M059J (cell line): ENCODE measurements around the gene PPBP. TPM values are rescaled to one million over a fixed set of nuclear protein-coding genes. Genes with fewer than 3 reads are reported as not detected.
"Not testable (repeated sequence)": the region's sequence is repeated elsewhere in the genome, so short reads cannot be mapped to it uniquely, and the experiment has no call there.

Experiments used
- DNase-seq: peaks from one replicate; pipeline ENCODE4 v3.0.0-alpha.2; 2012; ENCODE audit warnings: low read depth
- total RNA-seq: library from RNA; depleted of rRNA; stranded (reverse); fragments of >200 nt; shearing (Covaris generic); gene quantifications from 2 replicates; pipeline ENCODE4 v1.2.3, GENCODE V29; 2014

PPBP gene
- total RNA-seq, 1 experiment from 2014 or later: not detected

DNA sequence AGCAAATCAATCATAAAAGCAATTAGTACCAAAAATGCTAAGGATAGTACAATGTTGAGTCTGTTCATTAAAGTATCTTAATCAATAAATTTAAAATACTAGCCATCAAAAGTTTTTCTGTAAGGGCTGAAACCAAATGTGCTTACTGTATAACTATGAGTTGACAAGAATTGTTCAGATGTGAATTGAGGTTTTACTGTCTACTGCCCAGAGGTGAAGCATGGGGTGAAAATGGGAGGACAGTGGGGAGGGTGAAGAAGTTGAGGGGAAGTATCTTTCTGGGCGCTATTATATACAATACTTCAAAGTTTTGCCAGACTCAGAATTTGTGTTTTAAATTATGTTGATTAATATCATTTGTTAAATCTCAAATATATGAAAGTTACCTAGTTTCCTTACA, 4.1 kb upstream of the PPBP start:
- no peak for DNase-seq

DNA sequence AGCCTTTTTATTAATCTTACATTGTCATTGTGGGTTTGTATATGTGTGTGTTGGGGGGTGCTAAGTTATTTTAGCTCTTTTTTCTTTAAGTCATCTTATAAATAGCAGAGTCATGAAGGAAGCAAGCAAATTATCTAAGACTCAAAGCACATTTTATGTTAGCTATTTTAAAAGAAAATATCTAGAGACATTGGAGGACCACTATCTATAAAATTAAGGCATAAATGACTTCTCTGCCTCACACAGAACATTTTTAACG, 3.7 kb upstream of the PPBP start:
- no peak for DNase-seq

DNA sequence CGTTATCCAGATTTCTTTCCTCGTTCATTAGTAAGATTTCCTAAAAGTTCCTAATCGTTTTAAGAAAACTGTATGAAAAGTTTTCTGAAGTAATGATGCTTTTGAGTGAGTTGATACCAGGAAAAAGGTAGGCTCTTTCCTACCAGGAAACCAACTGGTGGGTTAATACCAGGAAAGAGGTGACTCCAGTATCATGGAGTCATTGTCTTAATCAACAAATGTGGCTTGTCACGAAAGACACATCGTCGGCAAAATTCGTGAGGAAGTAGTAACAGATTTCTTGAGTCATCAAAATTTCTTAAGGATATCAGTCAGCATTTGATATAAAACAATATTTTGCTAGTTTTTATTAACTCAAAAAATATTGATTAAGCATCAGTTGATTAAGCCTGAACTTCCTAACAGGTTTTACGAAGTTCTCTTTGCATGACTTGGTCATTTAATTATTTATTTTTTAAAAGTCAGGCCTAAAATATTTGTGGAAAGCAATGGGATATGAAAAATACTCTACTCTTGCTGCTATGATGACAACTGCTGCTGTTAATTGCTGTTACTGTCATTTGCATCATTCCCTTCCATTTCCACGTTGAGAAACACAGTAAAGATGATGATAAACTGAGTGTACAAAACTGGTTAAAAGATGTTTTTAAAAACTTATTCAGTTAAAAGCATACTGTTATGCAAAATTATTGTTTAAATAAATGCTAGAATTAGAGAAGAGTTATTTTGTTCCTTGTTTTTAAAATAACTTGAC, 3.2 kb upstream of the PPBP start:
- no peak for DNase-seq

DNA sequence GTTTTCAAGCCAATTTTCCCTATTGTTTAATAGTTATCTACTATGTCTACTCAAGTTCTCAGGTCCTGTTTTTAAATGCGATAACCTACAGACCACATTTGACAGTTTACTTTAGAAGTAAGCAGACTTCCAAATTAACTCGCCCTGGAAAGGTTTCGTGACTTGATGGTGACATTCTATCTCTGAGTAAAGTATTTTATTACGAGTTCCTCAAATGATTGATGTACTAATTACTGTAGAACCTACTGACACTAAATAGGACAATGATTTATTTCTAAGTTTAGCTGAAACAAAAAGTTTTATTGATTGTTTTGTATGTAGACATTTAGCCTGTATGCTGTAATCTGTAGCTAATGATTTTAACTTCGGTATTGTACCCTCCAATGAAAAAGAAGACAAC, 1.9 kb upstream of the PPBP start:
- no peak for DNase-seq

DNA sequence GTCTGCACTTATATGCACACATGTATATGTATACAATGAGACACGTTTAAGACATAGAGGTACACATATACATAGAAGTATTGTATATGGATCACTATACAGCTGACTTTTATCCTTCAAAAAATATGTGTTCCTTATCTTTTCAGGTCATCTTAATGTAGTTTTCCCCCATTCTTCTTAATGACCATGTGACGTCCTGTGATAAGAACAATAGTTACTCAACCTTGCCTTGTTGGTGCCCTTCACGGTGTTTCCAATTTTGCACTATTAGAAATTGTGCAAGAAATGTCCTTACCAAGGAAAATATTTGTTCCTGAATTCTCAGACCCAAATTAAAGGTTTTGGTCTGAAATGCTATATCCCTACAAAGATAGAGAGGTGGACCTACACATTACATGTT, 1.0 kb upstream of the PPBP start:
- DNase-seq: no peak

DNA sequence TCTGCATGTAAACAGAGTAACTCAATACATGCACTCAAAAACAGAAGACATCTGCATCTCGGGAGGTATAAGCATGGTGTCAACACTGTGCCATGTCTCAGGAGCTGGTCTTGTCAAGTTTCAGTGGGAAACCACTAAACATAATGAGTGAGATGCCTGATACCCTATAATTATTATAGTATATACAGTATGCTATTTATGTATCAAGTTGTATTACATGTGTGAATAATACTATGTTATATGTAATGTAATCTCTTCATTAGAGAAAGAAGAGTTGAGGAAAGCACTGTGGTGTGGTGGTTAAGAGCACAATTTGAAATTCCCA, 2.5 kb downstream of the PPBP start:
- no peak for DNase-seq

DNA sequence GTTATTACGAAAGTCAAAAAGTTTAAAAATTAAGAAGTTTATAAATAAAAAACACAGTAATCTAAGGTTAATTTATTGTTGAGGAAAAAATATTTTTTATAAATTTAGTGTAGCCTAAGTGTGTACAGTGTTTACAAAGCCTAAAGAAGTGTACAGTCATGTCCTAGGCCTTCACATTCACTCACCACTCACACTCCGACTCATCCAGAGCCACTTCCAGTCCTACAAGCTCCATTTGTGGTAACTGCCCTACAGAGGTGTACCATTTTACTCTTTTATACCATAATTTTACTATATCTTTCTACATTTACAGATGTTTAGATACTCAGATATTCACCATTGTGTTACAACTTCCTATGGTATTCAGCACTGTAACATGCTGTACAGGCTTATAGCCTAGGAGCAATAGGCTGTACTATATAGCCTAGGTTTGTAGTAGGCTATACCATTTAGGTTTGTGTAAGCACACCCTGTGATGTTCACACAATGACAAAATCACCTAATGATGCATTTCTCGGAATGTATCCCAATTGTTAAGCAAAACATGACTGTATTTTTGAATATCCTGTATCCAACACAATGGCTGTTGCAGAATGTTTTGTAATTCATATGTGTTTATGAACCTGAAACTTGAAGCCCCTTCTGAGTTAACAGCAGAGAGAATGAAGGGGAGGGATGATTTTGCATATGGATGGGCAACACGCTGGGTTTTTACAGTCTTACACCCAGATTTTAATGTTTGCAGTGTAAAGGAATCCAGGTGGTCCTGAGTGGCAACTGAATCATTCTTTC, 3.1 kb downstream of the PPBP start:
- DNase-seq: peak; percentile 3

DNA sequence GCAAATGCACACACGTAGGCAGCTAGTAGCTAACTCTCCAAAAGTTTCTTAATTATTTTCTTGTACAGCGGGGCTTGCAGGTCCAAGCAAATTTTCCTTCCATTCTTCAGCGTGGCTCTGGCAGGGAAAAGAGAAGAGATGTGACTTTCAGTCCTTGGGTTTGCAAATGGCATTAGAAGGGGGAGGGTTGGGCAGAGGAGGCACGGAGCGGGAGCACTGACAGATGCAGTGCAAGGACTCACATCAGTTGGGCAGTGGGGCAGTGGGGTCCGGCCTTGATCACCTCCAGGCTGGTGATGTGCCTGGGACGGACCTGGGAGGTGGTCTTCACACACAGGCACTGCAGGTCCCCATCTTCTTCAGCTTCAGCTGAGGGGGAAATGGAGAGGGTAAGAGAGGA, 6.8 kb downstream of the PPBP start:
- DNase-seq: not testable (repeated sequence)

DNA sequence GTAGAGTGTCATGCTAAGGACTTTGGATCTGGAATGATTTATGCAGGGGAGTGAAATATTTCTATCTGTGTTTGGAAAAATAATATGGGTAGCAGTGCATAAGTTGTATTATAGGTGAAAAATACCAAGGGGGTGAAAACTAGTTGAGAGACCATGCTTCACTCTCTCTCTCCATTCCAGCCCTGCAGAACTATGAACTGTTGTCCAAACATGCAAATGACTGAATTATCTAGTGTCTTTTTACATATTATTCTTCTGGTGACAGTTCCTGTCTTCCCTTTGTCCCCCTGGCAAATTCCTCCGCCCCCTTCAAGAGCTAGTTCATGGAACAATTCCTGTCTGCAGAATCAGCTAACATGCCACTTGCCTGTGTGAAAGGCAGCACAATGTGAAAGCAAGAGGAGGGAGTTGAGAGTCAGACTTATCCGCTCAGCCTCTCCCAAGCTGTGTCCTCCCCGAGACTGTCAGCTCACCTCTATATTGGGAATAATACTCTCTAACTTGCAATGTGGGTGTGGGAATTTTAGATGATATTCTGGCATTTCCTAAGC, 8.5 kb downstream of the PPBP start:
- no peak for DNase-seq

DNA sequence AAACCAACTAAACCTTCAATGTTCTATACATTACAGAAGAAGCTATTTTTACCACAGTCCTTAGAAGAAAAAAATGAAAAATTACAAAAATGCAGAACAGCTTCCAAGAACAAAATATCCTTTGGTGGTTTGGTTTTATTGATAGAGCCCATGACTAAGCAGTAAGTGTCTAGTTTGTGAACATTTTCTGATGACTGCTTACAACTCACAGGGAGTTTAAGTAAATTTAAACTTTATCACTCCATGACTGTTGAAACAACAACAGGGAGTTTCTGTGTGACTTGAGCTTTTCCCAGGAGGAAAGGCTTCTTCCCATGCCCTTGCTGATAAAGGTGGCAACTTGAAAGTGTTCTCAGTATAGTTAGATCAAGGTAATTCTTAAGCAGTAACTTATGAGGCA, 9.1 kb downstream of the PPBP start:
- DNase-seq: peak; percentile 39

DNA sequence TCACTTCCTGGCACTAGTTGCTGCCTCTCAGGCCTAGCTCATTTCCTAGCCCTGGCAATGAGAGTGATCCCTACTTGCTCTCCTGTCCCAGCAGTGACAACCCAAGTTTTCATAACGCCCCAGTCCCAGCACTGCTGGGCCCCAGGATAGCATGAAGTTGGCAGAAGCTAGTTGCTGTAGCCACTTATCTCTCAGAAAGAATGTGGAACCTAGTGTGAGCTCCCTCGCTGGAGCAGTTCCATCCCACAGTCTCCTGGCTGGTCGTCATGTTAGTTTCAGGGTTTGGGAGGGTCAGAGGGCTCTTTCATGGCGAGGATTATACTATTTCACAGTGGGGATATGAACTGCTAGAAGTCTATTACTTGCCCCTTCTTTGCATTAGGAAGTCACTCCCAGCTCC, 11.3 kb downstream of the PPBP start:
- DNase-seq: peak; percentile 4

DNA sequence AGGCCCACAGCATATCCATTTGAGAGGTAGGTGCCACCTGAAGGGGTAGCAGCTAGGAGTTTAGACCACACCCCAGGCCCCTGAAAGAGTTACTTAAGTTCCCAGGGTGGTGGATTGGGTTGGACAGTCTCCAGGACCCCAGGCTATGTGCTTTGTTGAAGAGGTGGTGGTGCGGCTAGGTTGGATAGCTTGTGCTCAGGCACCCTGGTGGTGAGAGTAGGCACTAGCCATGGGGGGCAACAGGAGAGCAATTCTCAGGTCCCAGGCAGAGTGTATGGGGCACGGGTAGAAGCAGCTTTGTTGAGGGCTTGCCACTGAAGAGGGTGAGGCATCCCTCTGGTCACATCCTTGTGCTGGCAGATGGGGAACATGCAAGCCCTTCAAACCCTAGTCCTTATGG, 11.8 kb downstream of the PPBP start:
- no peak for DNase-seq

DNA sequence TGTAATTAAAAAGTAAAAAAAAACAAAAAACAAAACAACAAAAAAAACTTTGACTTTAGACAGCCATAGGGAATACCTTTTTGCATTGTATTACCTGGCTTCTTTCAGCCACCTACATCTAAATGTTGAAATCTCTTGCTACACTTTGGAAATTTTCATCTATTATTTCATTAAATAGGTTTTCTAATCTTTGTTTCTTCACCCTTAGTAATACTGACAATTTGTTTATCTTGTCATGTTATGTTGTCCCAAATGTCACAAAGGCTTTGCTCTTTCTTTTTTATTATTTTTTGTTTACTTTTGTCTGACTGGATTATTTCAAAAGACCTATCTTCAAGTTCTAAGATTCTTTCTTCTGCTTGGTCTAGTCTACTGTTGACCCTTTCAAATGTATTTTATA, 13.6 kb downstream of the PPBP start:
- DNase-seq: no peak

DNA sequence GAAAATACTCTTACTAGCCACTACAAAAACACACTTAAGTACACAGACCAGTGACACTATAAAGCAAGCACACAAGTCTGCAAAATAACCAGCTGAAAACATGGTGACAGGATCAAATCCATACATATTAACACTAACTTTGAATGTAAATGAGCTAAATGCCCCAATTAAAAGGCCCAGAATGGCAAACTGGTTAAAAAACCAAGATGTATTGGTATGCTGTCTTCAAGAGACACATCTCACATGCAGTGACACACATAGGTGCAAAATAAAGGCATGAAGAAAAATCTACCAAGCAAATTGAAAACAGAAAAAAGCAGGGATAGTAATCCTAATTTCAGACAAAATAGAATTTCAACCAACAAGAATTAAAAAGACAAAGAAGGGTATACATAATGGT, 17.0 kb downstream of the PPBP start:
- no peak for DNase-seq

DNA sequence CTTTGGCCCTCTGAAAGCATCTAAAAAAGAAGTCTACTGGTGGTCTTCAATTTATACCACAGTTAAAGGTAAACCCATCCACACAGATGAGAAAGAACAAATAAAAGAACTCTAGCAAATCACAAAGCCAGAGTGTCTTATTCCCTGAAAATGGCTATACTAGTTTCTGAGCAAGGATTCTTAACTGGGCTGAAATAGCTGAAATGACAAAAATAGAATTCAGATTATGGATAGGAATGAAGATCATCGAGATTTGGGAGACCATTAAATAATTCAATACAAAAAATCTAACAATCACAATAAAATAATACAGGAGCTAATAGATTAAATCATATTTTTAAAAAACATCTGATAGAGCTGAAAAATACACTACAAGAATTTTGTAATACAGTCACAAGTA, 18.0 kb downstream of the PPBP start:
- no peak for DNase-seq

DNA sequence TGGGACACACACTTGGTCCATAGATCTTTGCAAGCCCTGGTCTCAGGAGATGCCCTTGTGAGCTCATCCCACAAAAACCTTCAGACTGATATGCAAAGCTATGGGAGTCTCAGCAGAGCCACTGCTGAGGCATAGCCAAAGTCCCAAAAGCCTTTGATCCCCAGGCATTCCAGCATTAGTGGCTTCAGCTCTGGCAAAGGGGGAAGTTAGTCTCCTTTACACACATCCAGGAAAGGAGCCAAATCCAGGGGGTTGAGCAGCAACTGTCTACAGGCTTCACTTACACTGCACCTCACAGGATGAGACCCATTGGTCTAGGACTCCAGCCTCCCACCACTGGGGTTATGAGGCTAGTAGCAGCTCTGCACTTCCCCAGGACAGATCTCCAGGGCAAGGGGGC, 20.1 kb downstream of the PPBP start:
- no peak for DNase-seq

DNA sequence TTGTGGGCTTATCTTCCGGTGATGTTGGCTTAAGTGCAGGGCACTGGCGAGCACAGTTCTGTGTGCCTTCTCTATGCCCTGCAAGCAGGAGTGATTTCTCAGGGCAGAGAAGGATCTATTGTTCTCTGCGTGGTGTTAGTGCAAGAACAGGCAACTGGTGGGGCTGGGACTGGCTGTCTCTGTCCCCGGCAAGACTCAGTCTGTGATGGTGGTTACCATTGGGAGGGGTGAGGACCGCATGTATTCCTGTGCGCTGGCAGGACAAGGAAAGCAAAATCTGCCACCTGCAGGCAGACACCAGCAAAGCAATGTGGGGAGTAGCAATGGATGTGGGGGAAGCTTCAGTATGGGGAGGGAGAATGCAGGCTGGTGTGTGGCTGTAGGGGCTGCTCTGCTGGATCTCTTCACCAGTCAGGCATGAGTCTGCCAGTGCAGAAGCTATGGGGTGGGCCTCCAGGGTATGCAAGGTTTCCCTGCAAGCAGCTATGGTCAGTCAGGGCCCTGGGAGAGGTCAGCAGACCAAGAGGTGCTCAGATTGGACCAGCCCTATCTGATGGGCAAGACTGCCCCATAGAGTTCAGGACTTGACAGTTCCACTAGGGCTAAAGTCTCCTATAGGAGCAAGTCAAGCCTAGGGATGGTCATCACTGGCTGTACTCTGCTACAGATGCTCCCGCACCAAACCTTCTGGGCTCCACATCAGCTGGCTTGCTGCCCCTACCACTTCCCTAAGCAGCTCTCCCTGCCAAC, 23.0 kb downstream of the PPBP start:
- peak; percentile 12 for DNase-seq

DNA sequence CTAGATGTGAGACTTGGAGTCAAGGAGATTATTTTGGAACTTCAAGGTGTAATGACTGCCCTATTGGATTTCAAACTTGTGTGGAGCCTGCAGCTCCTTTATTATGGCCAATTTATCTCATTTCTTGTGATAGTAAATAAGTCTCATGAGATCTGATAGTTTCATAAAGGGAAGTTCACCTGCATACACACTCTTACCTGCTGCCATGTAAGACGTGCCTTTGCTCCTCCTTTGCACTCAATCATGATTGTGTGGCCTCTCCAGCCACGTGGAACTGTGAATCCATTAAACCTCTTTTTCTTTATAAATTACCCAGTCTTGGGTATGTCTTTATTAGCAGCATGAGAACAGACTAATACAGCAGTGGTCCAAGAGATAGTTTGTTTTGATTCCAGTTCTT, 25.3 kb downstream of the PPBP start:
- no peak for DNase-seq

DNA sequence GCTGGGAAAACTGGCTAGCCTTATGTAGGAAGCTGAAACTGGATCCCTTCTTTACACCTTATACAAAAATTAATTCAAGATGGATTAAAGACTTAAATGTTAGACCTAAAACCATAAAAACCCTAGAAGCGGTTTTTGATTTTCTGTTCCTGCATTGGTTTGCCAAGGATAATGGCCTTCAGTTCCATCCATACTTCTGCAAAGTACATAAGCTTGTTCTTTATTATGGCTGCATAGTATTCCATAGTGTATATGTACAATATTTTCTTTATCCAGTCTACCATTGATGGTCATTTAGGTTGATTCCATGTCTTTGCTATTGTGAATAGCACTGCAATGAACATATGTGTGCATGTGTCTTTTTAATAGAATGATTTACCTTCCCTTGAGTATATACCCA, 28.9 kb downstream of the PPBP start:
- not testable (repeated sequence) for DNase-seq

DNA sequence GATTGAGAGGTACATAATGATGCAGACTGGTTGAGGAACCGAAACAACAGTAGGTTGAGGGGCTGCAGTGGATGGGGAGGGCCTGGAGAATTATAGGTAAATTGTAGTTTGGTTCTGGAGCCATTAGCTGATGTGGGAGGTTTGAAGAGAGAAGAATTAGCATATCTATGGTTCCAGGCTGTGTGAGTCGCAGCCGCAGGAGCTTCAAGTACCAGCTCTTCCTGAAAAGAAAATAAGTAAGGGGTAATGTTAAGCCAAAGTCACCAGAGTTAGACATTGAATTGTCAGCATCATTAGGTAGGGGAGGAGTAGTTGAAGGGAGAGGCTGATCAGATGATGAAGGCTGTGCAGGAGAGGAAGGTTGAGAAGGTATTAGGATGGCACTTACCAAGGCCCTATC, 35.6 kb downstream of the PPBP start:
- DNase-seq: no peak

DNA sequence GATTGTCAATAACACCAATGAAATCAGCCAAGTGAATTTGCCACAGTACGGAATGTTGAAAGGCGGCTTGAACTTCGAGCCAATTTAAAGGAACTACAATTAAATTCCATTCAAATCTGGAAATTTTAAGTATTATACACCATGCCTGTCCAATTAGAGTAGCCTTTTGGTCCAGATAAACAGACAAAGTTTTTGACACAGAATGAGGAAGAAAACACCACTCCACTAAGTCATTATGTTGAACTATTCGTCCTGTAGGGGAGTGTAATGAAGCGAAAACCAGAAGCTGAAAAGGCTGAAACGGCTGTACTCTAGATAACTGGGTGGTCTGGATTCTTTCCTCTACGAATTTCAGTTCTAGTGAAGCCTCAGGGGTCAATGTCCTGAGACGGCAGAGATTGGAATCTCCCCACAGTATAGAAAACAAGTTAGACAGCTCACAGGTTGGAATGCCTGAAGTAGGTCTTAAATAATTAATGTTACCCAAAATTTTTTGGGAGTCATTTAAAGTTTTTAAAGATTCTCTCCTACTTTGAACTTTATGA, 37.5 kb downstream of the PPBP start:
- not testable (repeated sequence) for DNase-seq

DNA sequence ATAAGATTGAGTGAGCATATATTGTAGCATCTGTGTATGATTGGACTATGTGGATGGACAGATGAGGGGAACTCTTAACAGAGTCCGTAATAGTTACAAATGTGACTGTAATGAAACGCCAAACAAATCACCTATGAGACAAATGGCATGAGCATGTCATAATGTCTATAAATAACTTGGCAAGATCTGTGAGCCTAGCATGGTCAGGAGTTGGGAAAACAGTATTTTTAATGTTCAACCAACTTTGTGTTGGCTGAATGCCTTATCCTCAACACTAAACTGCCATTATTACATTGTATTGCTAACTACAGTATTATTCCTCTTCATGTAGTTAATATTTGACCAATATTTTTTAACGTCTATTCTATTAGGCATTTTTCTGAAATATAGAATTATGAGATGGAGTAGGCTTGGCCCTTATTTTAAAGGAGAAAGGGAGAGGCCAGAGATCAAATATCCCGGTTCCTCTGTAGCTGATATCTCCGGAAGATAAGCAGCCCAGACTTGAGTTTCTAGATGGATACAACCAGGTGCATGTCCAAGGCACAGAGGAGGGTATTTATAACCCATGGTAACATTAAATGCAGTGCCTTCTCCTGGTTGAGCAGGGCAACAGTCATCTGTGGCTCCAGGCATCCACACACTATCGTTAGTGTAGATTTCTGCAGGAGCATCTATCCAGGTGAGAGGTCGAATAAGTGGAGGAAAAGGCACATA, 38.8 kb downstream of the PPBP start:
- no peak for DNase-seq
